IMR-90 (cell line): ENCODE measurements around the gene IGF2. TPM values are rescaled to one million over a fixed set of nuclear protein-coding genes. Genes with fewer than 3 reads are reported as not detected.

ENCODE experiments used
- ATAC-seq: fragments of 200-7000 bp; cut with Tn5 transposase; 2 replicates; pipeline ENCODE4 v1.9.1; 2020; ENCODE audit warnings: low read depth, mild to moderate bottlenecking, moderate library complexity
- BruUV-seq: library from RNA; stranded (reverse); fragments of 400-500 nt; replicated peaks from 2 replicates; lab custom pipeline; 2021; lab: Mats Ljungman, UMichigan
- CTCF ChIA-PET: fragments of 300-600 bp; formaldehyde crosslinking; extraction: SDS; loops from one replicate; lab custom pipeline; 2021; ENCODE audit warnings: antibody characterized with exemption; lab: Yijun Ruan, JAX
- POLR2A ChIA-PET: fragments of 300-600 bp; sonication (Branson Sonifier 250); formaldehyde crosslinking; loops from one replicate; lab custom pipeline; 2022; ENCODE audit warnings: antibody characterized with exemption; ENCODE audit not compliant: unreplicated experiment; lab: Charles Lee
- DNase-seq: peaks from one replicate; pipeline ENCODE4 v3.0.0; 2013
- H2AFZ ChIP-seq: replicated peaks from 2 replicates; pipeline ENCODE3; 2013; ENCODE audit warnings: low read length, mild to moderate bottlenecking; ENCODE audit not compliant: poor library complexity
- H2AK5ac ChIP-seq: 2 replicates; pipeline ENCODE4 v1.6.1; 2013; ENCODE audit warnings: low read depth, low read length, inconsistent platforms
- H2AK9ac ChIP-seq: replicated peaks from 2 replicates; pipeline ENCODE3; 2013; ENCODE audit warnings: mild to moderate bottlenecking, low read depth, low read length, moderate library complexity; ENCODE audit not compliant: poor library complexity
- H2BK120ac ChIP-seq: 2 replicates; pipeline ENCODE4 v1.6.1; 2013; ENCODE audit warnings: low read depth, low read length, inconsistent platforms
- H2BK15ac ChIP-seq: 3 replicates; pipeline ENCODE4 v1.6.1; 2013; ENCODE audit warnings: low read depth, low read length, inconsistent platforms
- H2BK20ac ChIP-seq: 2 replicates; pipeline ENCODE4 v1.6.1; 2013; ENCODE audit warnings: low read depth, mild to moderate bottlenecking, inconsistent platforms, low read length, moderate library complexity
- H2BK5ac ChIP-seq: 2 replicates; pipeline ENCODE4 v1.6.1; 2013; ENCODE audit warnings: mild to moderate bottlenecking, low read depth, low read length, inconsistent platforms; ENCODE audit not compliant: poor library complexity, severe bottlenecking
- H3K14ac ChIP-seq: replicated peaks from 2 replicates; pipeline ENCODE4 v1.6.1; 2013; ENCODE audit warnings: low read depth, low read length, inconsistent platforms
- H3K18ac ChIP-seq: 2 replicates; pipeline ENCODE4 v1.6.1; 2013; ENCODE audit warnings: low read depth, low read length, control low read depth
- H3K23ac ChIP-seq: 2 replicates; pipeline ENCODE4 v1.6.1; 2013; ENCODE audit warnings: low read depth, low read length, inconsistent platforms
- H3K27ac ChIP-seq: 2 replicates; pipeline ENCODE4 v1.5.1; 2013; ENCODE audit warnings: mild to moderate bottlenecking, control low read depth, low read length; ENCODE audit not compliant: insufficient read depth
- H3K27me3 ChIP-seq: 2 replicates; pipeline ENCODE4 v1.6.1; 2013; ENCODE audit warnings: low read length; ENCODE audit not compliant: control insufficient read depth, insufficient read depth
- H3K36me3 ChIP-seq: 2 replicates; pipeline ENCODE4 v1.6.1; 2013; ENCODE audit warnings: low read length, mixed read lengths; ENCODE audit not compliant: control insufficient read depth, insufficient read depth
- H3K4ac ChIP-seq: 2 replicates; pipeline ENCODE4 v1.6.1; 2013; ENCODE audit warnings: low read depth, low read length, inconsistent platforms
- H3K4me1 ChIP-seq: 2 replicates; pipeline ENCODE4 v1.6.1; 2013; ENCODE audit warnings: low read length, mixed read lengths; ENCODE audit not compliant: control insufficient read depth, insufficient read depth
- H3K4me2 ChIP-seq: 2 replicates; pipeline ENCODE4 v1.6.1; 2013; ENCODE audit warnings: low read depth, mild to moderate bottlenecking, control low read depth, low read length, moderate library complexity
- H3K4me3 ChIP-seq: 2 replicates; pipeline ENCODE4 v1.5.1; 2013; ENCODE audit warnings: low read depth, mild to moderate bottlenecking, control low read depth, low read length, moderate library complexity; ENCODE audit not compliant: insufficient read depth
- H3K56ac ChIP-seq: 2 replicates; pipeline ENCODE4 v1.6.1; 2013; ENCODE audit warnings: low read length, inconsistent platforms; ENCODE audit not compliant: insufficient read depth; ENCODE audit errors: extremely low read depth
- H3K79me1 ChIP-seq, 2 experiments: 2 replicates each; pipeline ENCODE4 v1.6.1; 2013; ENCODE audit warnings: low read length in 2 of 2, inconsistent platforms in 1 of 2, low read depth in 1 of 2
- H3K9ac ChIP-seq: 2 replicates; pipeline ENCODE4 v1.6.1; 2013; ENCODE audit warnings: low read depth, low read length, control low read depth
- H3K9me1 ChIP-seq: 2 replicates; pipeline ENCODE4 v1.6.1; 2013; ENCODE audit warnings: low read length, inconsistent platforms; ENCODE audit not compliant: insufficient read depth
- H3K9me3 ChIP-seq: 2 replicates; pipeline ENCODE4 v1.6.1; 2013; ENCODE audit warnings: low read length; ENCODE audit not compliant: control insufficient read depth, insufficient read depth
- H4K20me1 ChIP-seq: 2 replicates; pipeline ENCODE4 v1.6.1; 2013; ENCODE audit warnings: low read length, inconsistent platforms; ENCODE audit not compliant: insufficient read depth
- H4K5ac ChIP-seq: 2 replicates; pipeline ENCODE4 v1.6.1; 2013; ENCODE audit warnings: mild to moderate bottlenecking, low read depth, low read length, control low read depth
- H4K8ac ChIP-seq, 2 experiments: 2 replicates each; pipeline ENCODE4 v1.6.1; 2013; ENCODE audit warnings: low read depth in 2 of 2, low read length in 2 of 2, control low read depth in 1 of 2, inconsistent platforms in 1 of 2
- H4K91ac ChIP-seq: 2 replicates; pipeline ENCODE4 v1.6.1; 2013; ENCODE audit warnings: low read depth, low read length, inconsistent platforms; ENCODE audit not compliant: insufficient read depth
- CEBPB ChIP-seq: IDR thresholded peaks from 2 replicates; pipeline ENCODE4 v1.6.1; 2012; ENCODE audit warnings: low read depth, low read length, improper control_type of control experiment
- FOS ChIP-seq: fragments of 150-350 bp; IDR thresholded peaks from 2 replicates; pipeline ENCODE4 v1.6.1; 2016; ENCODE audit warnings: low read depth, low read length
- POLR2A ChIP-seq: IDR thresholded peaks from 2 replicates; pipeline ENCODE4 v1.6.1; 2012; ENCODE audit warnings: mild to moderate bottlenecking, low read depth, low read length
- SMC3 ChIP-seq: fragments of 150-350 bp; IDR thresholded peaks from 2 replicates; pipeline ENCODE4 v1.6.1; 2016; ENCODE audit warnings: low read depth, mild to moderate bottlenecking, antibody characterized with exemption, low read length, moderate library complexity
- WGBS, 2 experiments: methylation state at CpG; one replicate each; pipeline versions ENCODE4 v1.1.5 to v1.1.7; 2013; ENCODE audit warnings: missing lambda C conversion rate in 2 of 2; ENCODE audit not compliant: insufficient read length in 1 of 2; ENCODE audit errors: extremely low coverage in 2 of 2; 5-methylcytosine and 5-hydroxymethylcytosine counted together
- dilution Hi-C: fragments of 300-500 bp; cut with HindIII; formaldehyde crosslinking; loops from one replicate; pipeline ENCODE4 v1.14.3; 2018; ENCODE audit warnings: low sequenced_read_pairs; ENCODE audit not compliant: unreplicated experiment
- in situ Hi-C: fragments of 300-500 bp; cut with MboI; formaldehyde crosslinking; loops from 3 replicates; pipeline ENCODE4 v1.14.3; 2019; ENCODE audit warnings: low sequenced_read_pairs, inconsistent platforms, mixed read lengths
- intact Hi-C: fragments of 100-400 bp; cut with micrococcal nuclease; formaldehyde crosslinking; loops from 2 replicates; pipeline ENCODE4 v1.10.0; 2022
- polyA plus RNA-seq, 3 experiments: library from polyadenylated mRNA; depleted of rRNA; stranded (reverse); fragments of >200 nt; gene quantifications; 2 replicates each; pipeline ENCODE4 v1.2.3, GENCODE V29; 2012; ENCODE audit warnings: low replicate concordance in 1 of 3
- total RNA-seq: library from RNA; depleted of rRNA; stranded (reverse); fragments of >200 nt; gene quantifications from 2 replicates; pipeline ENCODE4 v1.2.3, GENCODE V29; 2012
- TF ChIP-seq, protein P1 (sequence below): fragments of 150-350 bp; IDR thresholded peaks from 2 replicates; pipeline ENCODE4 v1.6.1; 2016; ENCODE audit warnings: low read depth, mild to moderate bottlenecking, low read length, moderate library complexity, borderline replicate concordance
- TF ChIP-seq, protein P2 (sequence below): conservative IDR thresholded peaks from 2 replicates; pipeline ENCODE4 v1.5.1; 2012; ENCODE audit warnings: mild to moderate bottlenecking, low read depth, low read length, improper control_type of control experiment

IGF2 gene
- total and polyA plus RNA-seq, 2 of the 4 experiments (the other 2 are of a cell fraction): 2.3 to 21.8 TPM

GRCh38 chr11:2136209-2136951 lies 2.8 kb downstream of the IGF2 start:
- Histone ChIP-seq H2BK5ac (no peak overlapping the region), H4K5ac (no peak overlapping the region), H3K9ac (0 out of 2 replicates have a peak overlapping the region, but pooled peaks have one; percentile 28), H3K9me3 (no peaks in the 10 kb centered on the region), H3K14ac (no peak overlapping the region), H3K4me3 (peak overlapping the region; percentile 16; the same call in 1 of the 2 replicates), H3K79me1 (peaks cover 0 to 8% of the 10 kb centered on the region in 2 experiments; a peak in 2 of 4 replicates), H3K56ac (no peak overlapping the region), H2AK5ac (no peak overlapping the region), H2AK9ac (no peak overlapping the region), H3K4me1 (no peaks in the 10 kb centered on the region; the same call in 1 of the 2 replicates), H2BK15ac (no peak overlapping the region), H2BK120ac (no peak overlapping the region), H3K9me1 (peaks cover 5% of the 10 kb centered on the region), H2BK20ac (no peak overlapping the region), H4K8ac (no peak overlapping the region), H3K23ac (no peak overlapping the region), H3K27ac (no peak overlapping the region), H4K91ac (no peak overlapping the region), H3K27me3 (peaks cover 56% of the 10 kb centered on the region), H4K20me1 (peaks cover 33% of the 10 kb centered on the region), H3K4ac (no peak overlapping the region), H2AFZ (no peak overlapping the region), H3K4me2 (peak overlapping the region; percentile 30; the same call in 1 of the 2 replicates), H3K36me3 (peaks cover 2% of the 10 kb centered on the region; the same call in 1 of the 2 replicates), H3K18ac (no peak overlapping the region)
- BruUV-seq: no TSS peak
- TF ChIP-seq POLR2A: no peak
- no peak for TF ChIP-seq FOS
- TF ChIP-seq, protein P1, sequence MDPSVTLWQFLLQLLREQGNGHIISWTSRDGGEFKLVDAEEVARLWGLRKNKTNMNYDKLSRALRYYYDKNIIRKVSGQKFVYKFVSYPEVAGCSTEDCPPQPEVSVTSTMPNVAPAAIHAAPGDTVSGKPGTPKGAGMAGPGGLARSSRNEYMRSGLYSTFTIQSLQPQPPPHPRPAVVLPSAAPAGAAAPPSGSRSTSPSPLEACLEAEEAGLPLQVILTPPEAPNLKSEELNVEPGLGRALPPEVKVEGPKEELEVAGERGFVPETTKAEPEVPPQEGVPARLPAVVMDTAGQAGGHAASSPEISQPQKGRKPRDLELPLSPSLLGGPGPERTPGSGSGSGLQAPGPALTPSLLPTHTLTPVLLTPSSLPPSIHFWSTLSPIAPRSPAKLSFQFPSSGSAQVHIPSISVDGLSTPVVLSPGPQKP: no peak
- TF ChIP-seq CEBPB: no peak
- no peak for TF ChIP-seq SMC3
- TF ChIP-seq, protein P2, sequence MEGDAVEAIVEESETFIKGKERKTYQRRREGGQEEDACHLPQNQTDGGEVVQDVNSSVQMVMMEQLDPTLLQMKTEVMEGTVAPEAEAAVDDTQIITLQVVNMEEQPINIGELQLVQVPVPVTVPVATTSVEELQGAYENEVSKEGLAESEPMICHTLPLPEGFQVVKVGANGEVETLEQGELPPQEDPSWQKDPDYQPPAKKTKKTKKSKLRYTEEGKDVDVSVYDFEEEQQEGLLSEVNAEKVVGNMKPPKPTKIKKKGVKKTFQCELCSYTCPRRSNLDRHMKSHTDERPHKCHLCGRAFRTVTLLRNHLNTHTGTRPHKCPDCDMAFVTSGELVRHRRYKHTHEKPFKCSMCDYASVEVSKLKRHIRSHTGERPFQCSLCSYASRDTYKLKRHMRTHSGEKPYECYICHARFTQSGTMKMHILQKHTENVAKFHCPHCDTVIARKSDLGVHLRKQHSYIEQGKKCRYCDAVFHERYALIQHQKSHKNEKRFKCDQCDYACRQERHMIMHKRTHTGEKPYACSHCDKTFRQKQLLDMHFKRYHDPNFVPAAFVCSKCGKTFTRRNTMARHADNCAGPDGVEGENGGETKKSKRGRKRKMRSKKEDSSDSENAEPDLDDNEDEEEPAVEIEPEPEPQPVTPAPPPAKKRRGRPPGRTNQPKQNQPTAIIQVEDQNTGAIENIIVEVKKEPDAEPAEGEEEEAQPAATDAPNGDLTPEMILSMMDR: no peak
- ChIA-PET POLR2A (no interaction called here), CTCF (interaction anchor here (1.4 kb wide), 1 partner anchor 14 kb away, joined by 7 read pairs; no protein-coding TSS in a partner anchor)
- 60% methylated on average over 1 of the region's 24 CpGs; no CpG with 5 or more reads in 1 of the 2 experiments for WGBS, 2 experiments
- in situ Hi-C loops (no loop called here), dilution Hi-C loops (no loop called here), intact Hi-C loops (loop anchor here (5.0 kb wide), 1 partner anchor 39 kb away; no protein-coding TSS in a partner anchor)
- DNase-seq (no peak), ATAC-seq (no peak)
